ENCODE measurements around the gene PLA2G6. TPM values are rescaled to one million over a fixed set of nuclear protein-coding genes. Genes with fewer than 3 reads are reported as not detected.
A peak's percentile ranks its signal among the peaks of the same experiment; 100 is the strongest.
"Not testable (repeated sequence)": the region's sequence is repeated elsewhere in the genome, so short reads cannot be mapped to it uniquely, and the experiment has no call there.

PLA2G6 gene
- total and polyA plus RNA-seq, 9 of the 15 experiments (the other 6 are each of a cell fraction or from before 2014, with no cell fraction given): 0.11 to 12.2 (median 9.7) TPM

GRCh38 chr22:38177926-38178604 is 3.6 kb downstream of the PLA2G6 start (continued):
- TF ChIP-seq MBD2 (IDR thresholded peaks at IDR 0.05; ENCODE audit: borderline replicate concordance, low read depth): no peak
- TF ChIP-seq SRSF3 (IDR thresholded peaks at IDR 0.05; ENCODE audit: insufficient read depth, low read length): no peak
- no peak for TF ChIP-seq GATAD2B (IDR thresholded peaks at IDR 0.05; ENCODE audit: borderline replicate concordance)
- no peak for TF ChIP-seq DLX4 (CRISPR knock-in tag; IDR thresholded peaks at IDR 0.05)
- TF ChIP-seq ZNF764 (CRISPR knock-in tag; IDR thresholded peaks at IDR 0.05; ENCODE audit: low read depth): no peak
- no peak for TF ChIP-seq PHF21A (IDR thresholded peaks at IDR 0.05; ENCODE audit: borderline replicate concordance, low read depth)
- peak; percentile 60; the same call in 1 of the 2 replicates for TF ChIP-seq TEAD4 (IDR thresholded peaks at IDR 0.05; ENCODE audit: low read length)
- no peak for TF ChIP-seq TEAD4 (CRISPR knock-in tag; IDR thresholded peaks at IDR 0.05; ENCODE audit: borderline replicate concordance)
- no peak for TF ChIP-seq RHOXF2B (CRISPR knock-in tag; conservative IDR thresholded peaks at IDR 0.05)
- TF ChIP-seq ZFP1 (CRISPR knock-in tag; IDR thresholded peaks at IDR 0.05): no peak

GRCh38 chr22:38177571-38177925 is 4.1 kb downstream of the PLA2G6 start:
- DNase-seq (ENCODE audit: extremely low read depth in 1 of 4, low spot score in 3 of 4); H4K20me1 ChIP-seq (replicated peaks; ENCODE audit: control insufficient read depth, insufficient read depth, low read length); H3K9me3 ChIP-seq (replicated peaks; ENCODE audit: control insufficient read depth, insufficient read depth, low read depth, low read length); BruUV-seq (replicated peaks); in situ Hi-C loops (cut with MboI); H3K9me1 ChIP-seq (ENCODE audit: control insufficient read depth, insufficient read depth, low read length); intact Hi-C loops (cut with micrococcal nuclease); FAIRE-seq; CTCF ChIA-PET (ENCODE audit: low intra/inter-chr PET ratio); H3K4me3 ChIP-seq; ATAC-seq; H3K27me3 ChIP-seq (ENCODE audit: control insufficient read depth in 2 of 2, insufficient read depth in 2 of 2, low read length in 2 of 2); H3K36me3 ChIP-seq (ENCODE audit: control insufficient read depth, insufficient read depth, low read length): not testable (repeated sequence)
- Histone ChIP-seq H3K9ac (ENCODE audit: insufficient read depth in 1 of 2, low read depth in 2 of 2, low read length in 2 of 2) (peak overlapping the region; percentile 51 to 70; a peak in 3 of 4 replicates), H3K27ac (ENCODE audit: extremely low read depth, low read depth, low read length) (peak overlapping the region; percentile 57; the same call in 2 of the 3 replicates), H2AFZ (ENCODE audit: low read depth, low read length) (peak overlapping the region; percentile 64), H3K4me1 (replicated peaks in 1 of 2; ENCODE audit: control insufficient read depth in 2 of 2, insufficient read depth in 2 of 2, low read length in 2 of 2) (peaks cover 29 to 49% of the 10 kb centered on the region in 2 experiments), H3K4me2 (ENCODE audit: insufficient read depth, low read length) (0 out of 2 replicates have a peak overlapping the region, but pooled peaks have one; percentile 37), H3K79me2 (ENCODE audit: control insufficient read depth, insufficient read depth, low read length) (peaks cover 16% of the 10 kb centered on the region)
- 63% methylated on average over 4 of the region's 9 CpGs for WGBS (ENCODE audit: insufficient coverage, low coverage, missing lambda C conversion rate)
- POLR2A ChIA-PET: interaction anchor here (0.7 to 3.0 kb wide), 2 partner anchors 11 to 17 kb away, joined by 3 to 16 read pairs; no protein-coding TSS in a partner anchor
- TF ChIP-seq ZNF589 (CRISPR knock-in tag; IDR thresholded peaks at IDR 0.05; ENCODE audit: low read depth): peak; percentile 32; the same call in 1 of the 2 replicates
- TF ChIP-seq EGR1 (conservative IDR thresholded peaks at IDR 0.05): 0 out of 2 replicates have a peak, but pooled peaks have one; percentile 21

All from K562 (cell line).